ENCODE results near the gene B3GNT5.

Gene B3GNT5

DNA sequence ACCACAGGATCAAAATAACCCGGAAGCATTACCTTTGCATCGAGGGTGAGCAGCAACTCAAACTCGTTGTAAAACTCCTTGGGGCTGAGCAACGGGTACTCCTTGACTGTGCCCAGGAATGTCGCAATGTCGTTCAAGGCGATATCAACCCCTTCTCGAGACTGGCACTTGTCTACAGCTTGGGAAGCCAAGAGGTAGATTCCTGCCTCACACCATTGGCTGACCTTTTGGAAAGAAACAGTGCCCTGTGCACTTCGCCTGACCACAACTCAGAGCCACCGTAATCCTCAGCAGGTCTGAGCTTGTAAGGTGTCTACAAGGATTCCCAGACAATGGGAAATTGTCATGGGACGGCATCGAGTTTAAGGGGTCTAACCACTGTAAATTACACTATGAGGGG, 43.9 kb downstream of the B3GNT5 start:
- no peak for DNase-seq

DNA sequence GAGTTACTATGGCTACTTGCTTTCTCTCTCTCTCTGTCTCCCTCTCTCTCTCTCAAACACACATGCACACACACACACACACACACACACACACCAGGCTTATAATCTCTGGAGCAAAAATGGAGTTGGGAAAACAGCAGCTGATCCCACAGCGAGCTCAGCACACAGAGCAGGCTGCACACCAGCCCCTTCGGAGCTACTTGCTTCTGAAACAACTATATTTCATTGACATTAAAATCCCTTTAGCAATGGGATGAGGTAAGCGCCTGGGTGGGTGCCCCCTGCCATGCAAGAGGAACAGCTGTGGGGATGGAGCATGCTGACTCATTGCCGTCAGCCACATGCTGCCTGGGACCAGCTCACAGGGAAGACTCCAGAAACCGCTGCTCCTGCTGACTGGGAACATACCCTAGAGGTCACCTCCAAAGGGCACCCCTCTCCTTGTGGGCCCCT, 45.7 kb downstream of the B3GNT5 start:
- peak in 1 of 2 donors; percentile 47 for DNase-seq

DNA sequence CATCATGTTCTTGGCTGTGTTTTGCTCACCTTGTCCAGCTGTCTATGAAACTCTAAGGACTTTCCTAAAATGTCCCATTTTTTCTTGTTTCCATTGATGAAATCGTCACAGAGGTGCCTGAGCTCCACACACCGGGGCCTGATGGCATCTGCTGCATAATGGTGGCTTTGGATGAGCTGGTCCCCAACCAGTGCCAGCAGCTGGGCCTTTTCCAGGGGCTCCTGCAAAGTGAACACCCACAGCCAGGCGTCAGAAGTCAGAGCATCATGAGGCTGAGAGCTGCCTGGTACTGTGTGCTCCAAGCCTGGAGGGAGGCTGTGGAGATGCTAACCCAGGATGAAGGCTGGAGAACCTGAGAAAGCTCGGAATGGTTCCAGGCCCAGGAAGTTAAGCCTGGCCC, 46.9 kb downstream of the B3GNT5 start:
- no peak for DNase-seq

DNA sequence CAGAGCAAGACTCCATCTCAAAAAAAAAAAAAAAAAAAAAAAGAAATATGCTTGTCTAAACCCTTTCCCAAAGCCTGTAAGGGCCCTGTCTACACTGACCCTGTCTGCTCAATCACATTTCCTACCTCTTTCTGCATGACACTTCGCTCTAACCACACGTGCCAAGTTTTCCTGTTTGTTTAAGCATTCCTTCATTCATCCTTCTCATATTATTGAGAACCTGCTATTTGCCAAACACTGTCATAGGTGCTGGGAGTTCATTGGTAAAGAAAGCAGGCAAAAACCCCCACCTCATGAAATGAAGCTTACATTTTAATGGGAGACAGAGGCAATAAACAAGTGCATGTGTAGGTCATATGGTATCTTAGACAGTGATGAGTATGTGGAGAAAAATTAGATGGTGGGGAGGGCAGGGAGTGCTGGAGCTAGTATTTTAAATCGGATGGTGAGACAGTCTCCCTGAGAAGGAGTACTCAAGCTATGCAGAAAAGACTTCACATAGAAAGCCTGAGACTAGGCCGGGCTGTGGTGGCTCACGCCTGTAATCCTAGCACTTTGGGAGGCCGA, 48.0 kb downstream of the B3GNT5 start:
- no peak for DNase-seq

DNA sequence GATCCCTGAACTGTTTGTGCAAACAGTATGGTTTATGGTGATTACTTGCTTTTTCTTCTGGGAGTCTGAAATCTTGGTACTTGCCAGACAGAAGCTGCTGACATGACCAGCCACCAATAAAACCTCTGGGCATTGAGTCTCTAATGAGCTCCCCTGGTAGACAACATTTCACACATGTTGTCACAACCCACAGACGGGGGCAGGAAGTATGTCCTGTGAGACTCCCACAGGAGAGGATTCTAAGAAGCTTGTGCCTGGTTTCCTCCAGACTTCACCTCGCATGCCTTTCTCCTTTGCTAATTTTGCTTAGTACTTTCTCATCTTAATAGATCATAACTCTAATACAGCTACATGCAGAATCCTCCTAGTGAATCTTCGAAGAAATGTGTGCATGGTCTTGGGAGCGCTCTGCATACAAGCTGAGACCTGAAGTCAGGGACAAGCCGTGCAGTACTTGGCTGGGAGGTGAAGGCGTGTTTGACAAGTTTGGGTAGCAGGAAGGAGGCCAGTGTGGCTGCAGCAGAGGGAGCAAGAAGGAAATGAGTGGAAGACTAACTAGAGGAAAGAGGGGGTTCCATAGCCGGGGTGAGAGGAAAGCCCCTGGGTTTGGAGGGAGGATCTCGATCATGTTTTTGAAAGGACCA, 49.0 kb downstream of the B3GNT5 start:
- no peak for DNase-seq

DNA sequence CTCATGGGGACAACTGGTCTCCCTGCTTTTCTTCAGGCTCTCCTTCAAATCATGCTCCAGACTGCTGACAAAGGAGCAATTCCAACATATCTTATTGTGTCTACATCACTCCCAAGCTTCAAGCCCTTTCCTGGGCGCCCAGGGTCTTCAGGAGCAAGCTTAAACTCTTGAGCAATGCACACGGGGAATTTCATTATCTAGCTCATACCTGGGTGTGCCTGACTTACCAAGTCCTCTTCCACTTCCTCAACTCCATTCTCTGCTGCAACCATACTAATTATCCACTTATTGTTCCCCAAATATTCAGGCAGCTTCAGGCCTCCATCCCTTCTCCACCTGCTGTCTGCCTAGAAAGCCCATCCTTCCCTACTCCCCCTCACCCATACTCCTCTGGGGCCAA, 50.6 kb downstream of the B3GNT5 start:
- DNase-seq = no peak

DNA sequence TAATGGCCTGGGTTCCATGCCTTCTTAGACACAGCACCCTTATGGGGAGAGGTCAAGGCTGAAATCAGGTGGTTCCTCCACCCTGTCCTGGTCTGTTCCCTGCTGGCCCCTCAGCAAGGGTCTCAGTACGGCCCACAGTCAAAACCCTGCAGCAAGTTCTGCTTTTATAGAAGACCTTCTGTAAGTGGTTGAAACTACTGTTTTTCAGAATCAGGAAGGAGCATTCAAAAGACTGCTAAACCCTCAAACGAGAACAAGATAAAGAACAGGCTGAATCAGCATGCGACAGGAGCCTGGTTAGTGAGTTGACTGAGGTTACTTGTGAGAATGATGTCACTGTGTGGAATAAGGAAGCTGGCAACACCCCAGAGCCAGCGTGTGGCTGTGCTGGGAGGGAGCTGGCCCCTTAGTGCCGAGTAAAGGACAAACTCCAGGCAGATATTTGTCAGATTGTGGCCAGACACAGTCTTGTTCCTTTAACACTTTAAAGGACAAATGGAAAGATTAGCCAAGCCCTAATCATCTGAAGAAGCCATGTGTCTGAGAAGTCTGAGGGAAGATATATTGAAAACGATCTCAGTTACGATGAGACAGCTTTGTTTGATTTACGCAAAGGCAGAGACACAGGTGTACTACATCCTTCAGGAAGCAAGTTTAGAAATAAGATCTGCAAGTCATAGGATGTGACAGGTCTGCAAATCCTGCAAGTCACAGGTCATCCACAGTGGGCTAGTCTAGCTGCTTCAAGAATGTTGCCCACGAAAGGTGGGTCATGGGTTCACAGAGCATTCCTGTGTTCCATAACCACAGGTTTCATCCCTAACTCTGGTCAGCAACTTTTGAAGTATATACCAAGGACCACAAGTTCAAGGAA, 54.0 kb downstream of the B3GNT5 start:
- peak; percentile 44 to 73 for DNase-seq

DNA sequence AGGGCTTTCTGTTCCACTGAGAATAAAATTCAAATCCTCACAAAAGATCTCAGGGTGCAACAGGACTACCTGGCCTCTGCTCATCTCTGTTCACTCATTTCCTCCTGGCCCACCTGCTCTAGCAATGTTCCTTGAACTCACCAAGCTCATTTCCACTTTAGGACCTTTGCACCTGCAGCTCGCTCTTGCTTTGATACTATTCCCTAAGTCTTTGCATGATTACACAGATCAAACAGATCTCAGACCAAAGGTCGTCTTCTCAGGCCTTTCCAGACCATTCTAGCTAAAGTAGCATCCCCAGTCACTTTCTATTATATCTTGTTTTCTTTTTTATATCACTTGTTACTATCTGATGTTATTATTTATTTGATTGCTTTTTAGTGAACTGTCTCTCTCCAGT, 54.7 kb downstream of the B3GNT5 start:
- DNase-seq = no peak

DNA sequence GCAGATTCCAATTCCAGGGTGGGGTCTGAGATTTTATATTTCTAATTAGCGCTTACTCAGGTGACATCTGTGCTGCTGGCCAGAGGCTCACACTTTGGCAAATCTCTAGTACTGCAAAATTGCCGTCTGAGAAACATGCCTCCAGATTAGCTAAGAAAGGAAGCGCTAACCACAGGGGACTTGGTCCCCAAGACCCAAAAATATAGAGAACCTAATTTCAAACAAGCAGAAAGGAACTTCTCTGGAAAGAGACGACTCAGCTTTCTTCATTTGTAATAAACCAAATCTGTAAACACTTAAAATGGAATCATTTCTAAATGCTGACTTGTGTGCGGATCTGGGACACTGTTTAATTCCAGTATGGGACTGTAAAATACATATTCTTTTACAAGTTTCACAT, 55.7 kb downstream of the B3GNT5 start:
- no peak for DNase-seq

DNA sequence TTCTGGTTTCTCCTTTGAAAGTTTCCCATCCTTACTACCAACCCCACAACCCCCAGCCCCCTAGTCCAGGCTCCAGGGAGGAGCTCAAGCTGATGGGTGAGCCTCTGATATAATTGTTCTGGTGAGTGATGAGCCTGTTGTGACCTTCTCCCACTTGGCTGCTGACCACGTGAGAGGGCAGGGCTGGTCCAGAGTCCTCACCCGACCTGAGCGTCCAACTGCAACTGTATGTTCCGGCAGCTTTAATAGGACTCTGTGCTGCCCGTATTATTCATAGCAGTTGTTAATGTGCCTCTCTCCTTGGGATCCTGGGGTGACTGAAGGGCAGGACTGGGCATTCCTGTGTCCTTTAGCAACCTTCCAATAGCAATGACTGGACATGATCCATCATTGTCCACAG, 56.2 kb downstream of the B3GNT5 start:
- no peak for DNase-seq

DNA sequence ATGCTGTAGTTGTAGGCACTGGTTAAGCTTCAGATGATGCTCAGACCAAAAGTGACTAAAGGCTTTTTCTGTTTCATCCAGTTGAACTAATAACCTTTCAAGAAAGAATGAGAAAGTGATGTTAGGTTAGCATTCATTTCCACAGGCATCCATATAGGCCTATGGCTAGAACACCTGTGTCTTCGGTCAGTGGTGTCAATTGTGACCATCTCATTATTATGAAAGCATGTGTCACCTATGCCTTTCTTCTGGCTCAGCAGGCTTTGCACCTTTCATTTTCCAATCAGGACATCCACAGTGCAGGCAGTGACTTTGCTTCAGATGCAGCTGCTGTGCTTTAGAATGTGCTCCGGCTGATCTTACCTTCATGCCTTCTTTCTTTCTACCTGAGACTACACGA, 57.9 kb downstream of the B3GNT5 start:
- DNase-seq = no peak

DNA sequence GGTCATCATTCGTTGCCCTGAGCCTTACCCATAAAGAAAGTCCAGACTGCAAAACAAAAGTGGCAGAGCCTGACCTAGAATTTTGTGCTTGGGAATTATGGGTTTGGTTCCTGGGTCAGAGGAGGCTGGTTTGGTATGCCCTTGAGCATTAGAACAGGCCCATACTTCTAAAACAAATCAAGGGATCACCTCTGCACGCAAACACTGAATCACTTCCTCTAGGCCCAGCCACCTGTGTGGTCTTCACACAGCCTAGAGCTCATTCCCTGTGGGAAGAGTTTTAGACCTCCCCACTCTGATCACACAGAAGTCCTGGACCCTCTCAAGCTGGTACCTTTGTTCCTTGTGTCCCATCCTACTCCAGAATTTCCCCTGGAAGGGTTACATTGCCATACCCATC, 59.4 kb downstream of the B3GNT5 start:
- DNase-seq = no peak

DNA sequence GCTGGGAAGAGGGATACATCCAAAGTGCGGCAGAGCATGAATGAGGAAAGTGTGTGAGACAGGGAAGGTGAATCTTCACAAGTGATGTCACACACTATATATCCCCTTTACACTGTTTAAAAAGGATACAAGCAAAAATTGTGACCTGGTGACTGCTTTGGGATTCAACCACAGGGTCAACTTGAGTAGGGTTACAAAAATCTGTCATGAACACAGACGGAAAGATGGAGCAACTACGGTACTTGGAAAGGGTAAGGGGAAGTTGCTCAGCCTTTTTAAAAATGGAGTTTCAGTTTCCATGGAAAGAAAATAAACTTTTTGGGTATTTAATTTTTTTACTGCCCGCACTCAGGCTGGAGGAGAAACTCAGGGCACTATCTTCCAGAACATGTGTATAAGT, 60.3 kb downstream of the B3GNT5 start:
- peak in 1 of 2 donors; percentile 12 for DNase-seq

DNA sequence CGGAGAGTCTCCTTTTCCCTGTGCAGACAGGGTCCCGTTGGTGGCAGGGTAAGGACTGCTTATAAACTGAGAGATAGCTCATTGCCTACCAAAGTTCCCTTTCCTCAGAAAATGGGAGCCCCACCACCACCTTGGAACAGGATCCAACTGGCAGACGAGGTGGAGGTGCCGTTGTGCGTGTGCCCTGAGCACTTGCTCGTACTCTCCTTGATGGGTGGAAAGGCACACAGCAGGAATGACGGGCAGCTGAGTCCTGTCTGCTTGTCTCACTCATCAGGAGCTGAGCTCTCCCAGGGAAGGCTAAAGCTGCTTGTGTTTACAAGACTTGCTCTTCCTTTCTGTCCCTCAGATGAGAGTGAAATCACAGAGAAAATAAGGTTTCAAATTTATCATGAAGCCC, 60.7 kb downstream of the B3GNT5 start:
- no peak for DNase-seq

DNA sequence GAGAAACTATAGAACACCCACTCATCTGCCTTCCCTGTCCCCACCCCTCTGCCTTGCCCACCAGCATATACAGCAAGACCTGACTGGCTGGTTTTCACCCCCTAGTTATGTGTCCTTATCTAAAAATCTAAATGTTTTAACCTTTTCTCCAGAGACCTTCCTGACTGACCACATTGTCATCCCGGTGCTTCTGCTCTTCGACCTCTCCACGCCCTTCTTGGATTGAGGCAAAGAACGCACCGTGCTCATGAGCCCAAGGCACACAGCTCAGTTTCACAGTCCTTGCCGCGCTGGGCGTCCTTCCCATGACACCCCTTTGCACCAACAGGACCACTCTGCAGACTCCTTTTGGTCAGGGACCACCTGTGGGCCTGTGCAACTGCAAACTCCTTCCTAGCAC, 62.7 kb downstream of the B3GNT5 start:
- DNase-seq = no peak

DNA sequence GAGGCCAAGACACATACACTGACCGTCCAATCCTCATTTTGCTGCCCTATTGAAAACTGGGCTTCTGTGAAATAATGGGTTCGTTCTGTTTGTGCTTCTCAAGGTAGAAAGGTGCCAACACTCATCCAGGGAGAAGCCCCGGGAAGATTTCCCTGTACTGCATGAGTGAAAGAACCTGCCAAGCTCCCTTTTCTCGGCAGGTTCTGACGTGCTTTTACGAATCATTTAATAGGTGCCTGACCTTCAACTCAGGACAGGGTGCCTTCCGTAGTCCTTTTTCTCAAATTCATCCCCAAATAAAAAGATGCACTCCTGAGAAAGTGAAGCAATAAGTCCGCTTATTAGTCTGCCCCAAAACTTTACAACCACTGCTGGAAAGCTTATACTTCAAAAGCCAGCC, 64.2 kb downstream of the B3GNT5 start:
- no peak for DNase-seq

DNA sequence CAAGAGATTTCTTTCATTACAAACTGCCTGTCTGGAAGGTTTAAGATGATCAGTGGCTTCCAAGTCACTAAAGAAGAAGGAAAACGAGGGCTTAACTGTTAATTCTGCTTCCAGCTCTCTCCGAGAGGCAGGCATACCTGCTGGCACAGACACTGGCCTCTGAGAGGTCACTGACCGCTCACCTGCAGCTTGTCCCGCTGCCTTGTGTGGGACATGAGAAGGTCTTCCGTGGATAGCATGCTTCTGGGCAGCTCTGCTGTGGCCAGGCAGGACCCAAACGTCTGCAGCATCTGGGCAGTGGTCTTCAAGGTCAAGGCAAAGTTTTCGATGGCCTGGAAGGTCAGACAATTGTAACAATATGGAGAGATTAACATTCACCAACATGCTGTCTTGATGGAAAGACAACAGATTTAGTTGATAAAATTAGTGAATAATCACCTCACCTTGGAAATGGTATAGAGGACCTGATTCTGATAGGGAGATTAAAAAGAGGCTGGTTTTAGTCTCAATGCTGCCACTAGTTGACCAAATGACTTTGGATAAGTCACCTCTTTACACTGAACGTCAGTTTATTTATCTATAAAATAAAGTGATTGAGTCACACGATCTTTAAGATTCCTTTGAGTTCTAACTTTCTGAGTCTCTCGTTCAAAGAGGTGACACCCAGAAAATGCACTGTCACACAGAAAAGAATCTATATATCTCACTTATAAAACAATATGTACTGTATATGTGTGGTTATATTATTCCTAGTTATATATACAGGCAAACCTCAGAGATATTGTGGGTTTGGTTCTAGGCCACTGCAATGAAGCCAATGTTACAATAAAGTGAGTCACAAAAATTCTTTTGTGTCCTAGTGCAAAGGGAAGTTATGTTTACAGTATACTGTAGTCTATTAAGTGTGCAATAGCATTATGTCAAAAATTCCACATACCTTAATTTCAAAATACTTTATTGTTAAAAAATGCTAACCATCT, 65.1 kb downstream of the B3GNT5 start:
- no peak for DNase-seq

DNA sequence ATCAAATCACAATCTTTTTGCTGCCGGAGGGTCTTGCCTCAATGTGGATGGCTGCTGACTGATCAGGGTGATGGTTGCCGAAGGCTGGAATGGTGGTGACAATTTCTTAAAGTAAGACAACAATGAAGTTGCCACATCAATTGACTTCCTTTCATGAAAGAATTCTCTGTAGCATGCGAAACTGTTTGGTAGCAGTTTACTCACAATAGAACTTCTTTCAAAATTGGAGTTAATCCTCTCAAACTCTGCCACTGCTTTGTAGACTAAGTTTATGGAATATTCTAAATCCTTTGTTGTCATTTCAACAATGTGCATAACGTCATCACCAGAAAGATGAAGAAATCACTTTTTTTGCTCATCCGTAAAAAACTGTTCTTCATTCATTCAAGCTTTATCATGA, 65.8 kb downstream of the B3GNT5 start:
- DNase-seq = no peak

DNA sequence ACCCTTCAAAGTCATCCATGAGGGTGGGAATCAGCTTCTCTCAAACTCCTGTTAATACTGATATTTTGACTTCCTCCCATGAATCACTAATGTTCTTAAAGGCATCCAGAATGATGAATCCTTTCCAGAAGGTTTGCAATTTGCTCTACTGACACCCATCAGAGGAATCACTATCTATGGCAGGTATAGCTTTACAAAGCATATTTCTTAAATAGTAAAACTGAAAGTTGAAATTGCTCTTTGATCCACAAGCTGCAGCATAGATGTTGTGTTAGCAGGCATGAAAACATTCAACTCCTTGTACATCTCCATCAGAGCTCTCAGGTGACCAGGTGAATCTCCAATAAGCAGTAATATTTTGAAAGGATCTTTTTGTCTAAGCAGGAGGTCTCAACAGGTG, 66.3 kb downstream of the B3GNT5 start:
- DNase-seq = no peak

Measured in CD4-positive, alpha-beta T cell treated with Interferon alpha-2 for 1 hour (primary cell).